Activated naive CD8-positive, alpha-beta T cell (primary cell): ENCODE measurements around the gene CCDC106.

Source experiments
- H3K27ac Mint-ChIP-seq: one replicate; pipeline ENCODE4 v1.8.0; 2021; ENCODE audit warnings: mixed read lengths
- H3K27me3 Mint-ChIP-seq: one replicate; pipeline ENCODE4 v1.8.0; 2021; ENCODE audit warnings: mixed read lengths
- H3K36me3 Mint-ChIP-seq: one replicate; pipeline ENCODE4 v1.8.0; 2021; ENCODE audit warnings: mixed read lengths
- H3K4me1 Mint-ChIP-seq: one replicate; pipeline ENCODE4 v1.8.0; 2021; ENCODE audit warnings: low read depth, mixed read lengths
- H3K4me3 Mint-ChIP-seq: one replicate; pipeline ENCODE4 v1.8.0; 2021; ENCODE audit warnings: mild to moderate bottlenecking, mixed read lengths
- H3K9me3 Mint-ChIP-seq: one replicate; pipeline ENCODE4 v1.8.0; 2021; ENCODE audit warnings: low read depth, mixed read lengths

Gene CCDC106

GRCh38 chr19:55683449-55684261, 35.6 kb downstream of the CCDC106 start:
- Mint-ChIP-seq H3K4me3 (no peak overlapping the region), H3K9me3 (no peaks in the 10 kb centered on the region), H3K4me1 (peaks cover 19% of the 10 kb centered on the region), H3K27ac (no peak overlapping the region), H3K27me3 (no peaks in the 10 kb centered on the region), H3K36me3 (peaks cover 2% of the 10 kb centered on the region)

- no peaks in the 10 kb centered on the region for H3K27me3 Mint-ChIP-seq
- H3K36me3 Mint-ChIP-seq: no peaks in the 10 kb centered on the region
- peaks cover 9% of the 10 kb centered on the region for H3K4me1 Mint-ChIP-seq
- H3K27ac Mint-ChIP-seq: no peak overlapping the region
- H3K9me3 Mint-ChIP-seq: no peaks in the 10 kb centered on the region
- no peak overlapping the region for H3K4me3 Mint-ChIP-seq
Measured at GRCh38 chr19:55684946-55685681, 37.1 kb downstream of the CCDC106 start.

- no peaks in the 10 kb centered on the region for H3K36me3 Mint-ChIP-seq
- no peaks in the 10 kb centered on the region for H3K27me3 Mint-ChIP-seq
- H3K4me3 Mint-ChIP-seq: no peak overlapping the region
- H3K27ac Mint-ChIP-seq: no peak overlapping the region
- H3K4me1 Mint-ChIP-seq: peaks cover 5% of the 10 kb centered on the region
- H3K9me3 Mint-ChIP-seq: no peaks in the 10 kb centered on the region
Measured at GRCh38 chr19:55685776-55686175, 37.8 kb downstream of the CCDC106 start.

- Mint-ChIP-seq H3K27me3 (no peaks in the 10 kb centered on the region), H3K36me3 (no peaks in the 10 kb centered on the region), H3K27ac (no peak overlapping the region), H3K4me1 (peaks cover 4% of the 10 kb centered on the region), H3K4me3 (no peak overlapping the region), H3K9me3 (no peaks in the 10 kb centered on the region)
Measured at GRCh38 chr19:55686311-55687050, 38.5 kb downstream of the CCDC106 start.

- Mint-ChIP-seq H3K9me3 (no peaks in the 10 kb centered on the region), H3K4me3 (no peak overlapping the region), H3K27ac (no peak overlapping the region), H3K36me3 (no peaks in the 10 kb centered on the region), H3K27me3 (no peaks in the 10 kb centered on the region), H3K4me1 (peaks cover 3% of the 10 kb centered on the region)
Measured at GRCh38 chr19:55687281-55688201, 39.5 kb downstream of the CCDC106 start.

- Mint-ChIP-seq H3K4me3 (no peak overlapping the region), H3K27me3 (no peaks in the 10 kb centered on the region), H3K36me3 (no peaks in the 10 kb centered on the region), H3K4me1 (peaks cover 3% of the 10 kb centered on the region), H3K9me3 (no peaks in the 10 kb centered on the region), H3K27ac (no peak overlapping the region)
Measured at GRCh38 chr19:55688422-55689218, 40.6 kb downstream of the CCDC106 start.

- Mint-ChIP-seq H3K9me3 (no peaks in the 10 kb centered on the region), H3K27ac (no peak overlapping the region), H3K27me3 (no peaks in the 10 kb centered on the region), H3K4me1 (peaks cover 3% of the 10 kb centered on the region), H3K36me3 (no peaks in the 10 kb centered on the region), H3K4me3 (no peak overlapping the region)
Measured at GRCh38 chr19:55689411-55690108, 41.5 kb downstream of the CCDC106 start.

GRCh38 chr19:55690109-55690768, 42.2 kb downstream of the CCDC106 start:
- Mint-ChIP-seq H3K27ac (no peak overlapping the region), H3K4me1 (peaks cover 3% of the 10 kb centered on the region), H3K4me3 (no peak overlapping the region), H3K27me3 (no peaks in the 10 kb centered on the region), H3K36me3 (no peaks in the 10 kb centered on the region), H3K9me3 (no peaks in the 10 kb centered on the region)

GRCh38 chr19:55690769-55691545, 42.9 kb downstream of the CCDC106 start:
- H3K4me1 Mint-ChIP-seq: peaks cover 2% of the 10 kb centered on the region
- no peak overlapping the region for H3K4me3 Mint-ChIP-seq
- no peaks in the 10 kb centered on the region for H3K36me3 Mint-ChIP-seq
- no peak overlapping the region for H3K27ac Mint-ChIP-seq
- no peaks in the 10 kb centered on the region for H3K9me3 Mint-ChIP-seq
- H3K27me3 Mint-ChIP-seq: no peaks in the 10 kb centered on the region

GRCh38 chr19:55691561-55692481, 43.8 kb downstream of the CCDC106 start:
- Mint-ChIP-seq H3K27me3 (no peaks in the 10 kb centered on the region), H3K9me3 (no peaks in the 10 kb centered on the region), H3K4me1 (no peaks in the 10 kb centered on the region), H3K36me3 (no peaks in the 10 kb centered on the region), H3K27ac (no peak overlapping the region), H3K4me3 (no peak overlapping the region)

GRCh38 chr19:55692681-55693081, 44.7 kb downstream of the CCDC106 start:
- H3K27ac Mint-ChIP-seq: no peak overlapping the region

More at GRCh38 chr19:55692681-55693081, 44.7 kb downstream of the CCDC106 start:
- H3K4me1 Mint-ChIP-seq: no peaks in the 10 kb centered on the region
- H3K27me3 Mint-ChIP-seq: no peaks in the 10 kb centered on the region
- H3K4me3 Mint-ChIP-seq: no peak overlapping the region
- H3K36me3 Mint-ChIP-seq: no peaks in the 10 kb centered on the region
- no peaks in the 10 kb centered on the region for H3K9me3 Mint-ChIP-seq
